ENCODE measurements around the gene CD58. TPM values are rescaled to one million over a fixed set of nuclear protein-coding genes. Genes with fewer than 3 reads are reported as not detected.

The CD58 gene
- total and polyA plus RNA-seq, 9 of the 15 experiments (the other 6 are each of a cell fraction or from before 2014, with no cell fraction given) = 18.1 to 113 (median 37.4) TPM

- TF ChIP-seq PCBP2 (IDR thresholded peaks at IDR 0.05; ENCODE audit: low read depth, low read length, poor library complexity, severe bottlenecking) (no peak), GATA2 (CRISPR knock-in tag; IDR thresholded peaks at IDR 0.05) (no peak), ZNF133 (CRISPR knock-in tag; IDR thresholded peaks at IDR 0.05) (no peak), FOXK2 (conservative IDR thresholded peaks at IDR 0.05 in 1 of 2, IDR thresholded peaks at IDR 0.05 in 1 of 2; ENCODE audit: low read depth in 2 of 2) (no peak), MAFK (IDR thresholded peaks at IDR 0.05; ENCODE audit: low read length) (no peak)
These were observed 9.3 kb downstream of the CD58 start (continued) for GRCh38 chr1:116561563-116561962.

GRCh38 chr1:116560704-116561490 lies 9.9 kb downstream of the CD58 start:
- H3K4me3 ChIP-seq = no peak overlapping the region
- H3K4me2 ChIP-seq (ENCODE audit: insufficient read depth, low read length) = no peak overlapping the region
- intact Hi-C loops (cut with micrococcal nuclease) (no loop called here), in situ Hi-C loops (cut with MboI) (no loop called here)
- H2AFZ ChIP-seq (ENCODE audit: low read depth, low read length) = no peak overlapping the region
- H3K27ac ChIP-seq (ENCODE audit: extremely low read depth, low read depth, low read length) = peak overlapping the region; percentile 6; the same call in 1 of the 3 replicates
- H3K79me2 ChIP-seq (ENCODE audit: control insufficient read depth, insufficient read depth, low read length) = peaks cover 94% of the 10 kb centered on the region
- H3K9ac ChIP-seq (ENCODE audit: insufficient read depth in 1 of 2, low read depth in 2 of 2, low read length in 2 of 2) = no peak overlapping the region
- H3K36me3 ChIP-seq (ENCODE audit: control insufficient read depth, insufficient read depth, low read length) = peaks cover 3% of the 10 kb centered on the region
- CTCF ChIA-PET (ENCODE audit: low intra/inter-chr PET ratio) = no interaction called here
- no peaks in the 10 kb centered on the region for H3K27me3 ChIP-seq (ENCODE audit: control insufficient read depth in 2 of 2, insufficient read depth in 2 of 2, low read length in 2 of 2)
- BruUV-seq (replicated peaks) = no TSS peak
- ATAC-seq (no peak), FAIRE-seq (no peak), DNase-seq (ENCODE audit: extremely low read depth in 1 of 4, low spot score in 3 of 4) (no peak)
- POLR2A ChIA-PET = interaction anchor here (1.3 to 1.6 kb wide), 2 partner anchors 10 kb away, joined by 3 to 4 read pairs; partner anchors contain the start of gene CD58
- no peaks in the 10 kb centered on the region for H3K9me1 ChIP-seq (ENCODE audit: control insufficient read depth, insufficient read depth, low read length)
- peaks cover 14 to 21% of the 10 kb centered on the region in 2 experiments; a peak in 4 of 5 replicates for H3K4me1 ChIP-seq (replicated peaks in 1 of 2; ENCODE audit: control insufficient read depth in 2 of 2, insufficient read depth in 2 of 2, low read length in 2 of 2)
- 51% methylated on average over 4 of the region's 4 CpGs for WGBS (ENCODE audit: insufficient coverage, low coverage, missing lambda C conversion rate)
- peaks cover 13% of the 10 kb centered on the region for H3K9me3 ChIP-seq (replicated peaks; ENCODE audit: control insufficient read depth, insufficient read depth, low read depth, low read length)
- H4K20me1 ChIP-seq (replicated peaks; ENCODE audit: control insufficient read depth, insufficient read depth, low read length) = 0 out of 2 replicates have a peak, but pooled peaks cover 4% of the 10 kb centered on the region
- TF ChIP-seq ZBTB49 (CRISPR knock-in tag; IDR thresholded peaks at IDR 0.05; ENCODE audit: borderline replicate concordance) (no peak), SPI1 (IDR thresholded peaks at IDR 0.05; ENCODE audit: borderline replicate concordance, low read depth, low read length) (peak; percentile 71; the same call in 1 of the 2 replicates), FOXM1 (IDR thresholded peaks at IDR 0.05; ENCODE audit: low read depth) (peak; percentile 32; the same call in 1 of the 2 replicates), FOXM1 (CRISPR knock-in tag; IDR thresholded peaks at IDR 0.05; ENCODE audit: low read depth) (no peak)
